OCI-LY7 (cell line): Measurements from ENCODE around the gene LILRB1.
"Not testable (repeated sequence)": the region's sequence is repeated elsewhere in the genome, so short reads cannot be mapped to it uniquely, and the experiment has no call there.

Source experiments
- EZH2phosphoT487 ChIP-seq: fragments of 200-600 bp; sonication (generic); IDR thresholded peaks from 2 replicates; pipeline ENCODE4 v1.6.1; 2018; ENCODE audit warnings: low read depth, borderline replicate concordance, mild to moderate bottlenecking, mixed run types, antibody characterized with exemption, low read length, moderate library complexity, mixed read lengths
- TF ChIP-seq, protein P1 (sequence below): fragments of 200-600 bp; sonication (generic); conservative IDR thresholded peaks from 2 replicates; pipeline ENCODE4 v1.5.1; 2014; ENCODE audit warnings: mild to moderate bottlenecking, antibody characterized with exemption, low read length, moderate library complexity, mixed read lengths

DNA sequence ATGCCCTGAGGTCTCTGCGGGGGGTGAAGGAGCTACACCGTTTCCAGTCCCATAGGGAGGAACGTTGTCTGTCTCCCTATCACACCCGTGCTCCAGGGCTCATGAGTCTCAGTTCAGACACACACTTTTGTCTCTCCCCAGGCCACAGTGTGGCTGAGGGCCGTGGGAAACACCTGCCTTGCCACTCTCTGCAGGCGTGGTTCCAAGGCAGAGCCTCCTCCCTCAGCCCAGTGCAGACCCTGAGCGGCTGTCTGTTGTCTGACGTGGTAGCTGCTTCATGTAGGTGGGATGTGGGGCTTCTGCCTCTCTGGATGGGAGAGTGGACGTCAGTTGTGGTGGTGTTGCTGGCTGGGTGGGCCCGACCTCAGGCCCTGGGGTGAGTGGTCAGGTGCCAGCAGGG, 6.0 kb upstream of the LILRB1 start:
- TF ChIP-seq, protein P1, sequence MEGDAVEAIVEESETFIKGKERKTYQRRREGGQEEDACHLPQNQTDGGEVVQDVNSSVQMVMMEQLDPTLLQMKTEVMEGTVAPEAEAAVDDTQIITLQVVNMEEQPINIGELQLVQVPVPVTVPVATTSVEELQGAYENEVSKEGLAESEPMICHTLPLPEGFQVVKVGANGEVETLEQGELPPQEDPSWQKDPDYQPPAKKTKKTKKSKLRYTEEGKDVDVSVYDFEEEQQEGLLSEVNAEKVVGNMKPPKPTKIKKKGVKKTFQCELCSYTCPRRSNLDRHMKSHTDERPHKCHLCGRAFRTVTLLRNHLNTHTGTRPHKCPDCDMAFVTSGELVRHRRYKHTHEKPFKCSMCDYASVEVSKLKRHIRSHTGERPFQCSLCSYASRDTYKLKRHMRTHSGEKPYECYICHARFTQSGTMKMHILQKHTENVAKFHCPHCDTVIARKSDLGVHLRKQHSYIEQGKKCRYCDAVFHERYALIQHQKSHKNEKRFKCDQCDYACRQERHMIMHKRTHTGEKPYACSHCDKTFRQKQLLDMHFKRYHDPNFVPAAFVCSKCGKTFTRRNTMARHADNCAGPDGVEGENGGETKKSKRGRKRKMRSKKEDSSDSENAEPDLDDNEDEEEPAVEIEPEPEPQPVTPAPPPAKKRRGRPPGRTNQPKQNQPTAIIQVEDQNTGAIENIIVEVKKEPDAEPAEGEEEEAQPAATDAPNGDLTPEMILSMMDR, result not testable (repeated sequence)
- not testable (repeated sequence) for TF ChIP-seq EZH2phosphoT487
